Measurements from ENCODE around the gene AFDN.

- TF ChIP-seq EZH2 (IDR thresholded peaks at IDR 0.05; ENCODE audit: low read depth, unreplicated experiment), result no peak
- TF ChIP-seq CREB1 (CRISPR knock-in tag; IDR thresholded peaks at IDR 0.05; ENCODE audit: low read depth), result no peak
- no peak for TF ChIP-seq CTCF (conservative IDR thresholded peaks at IDR 0.05; ENCODE audit: low read depth in 2 of 2)
- no peak for TF ChIP-seq JUNB (IDR thresholded peaks at IDR 0.05; ENCODE audit: unreplicated experiment)
- no peak for TF ChIP-seq EZH2phosphoT487 (IDR thresholded peaks at IDR 0.05; ENCODE audit: unreplicated experiment)
- TF ChIP-seq REST (IDR thresholded peaks at IDR 0.05; ENCODE audit: unreplicated experiment), result no peak
Observed at GRCh38 chr6:167976708-167977107, 150.0 kb downstream of the AFDN start.
